HepG2 (cell line): ENCODE data around the gene AGPAT2. TPM values are rescaled to one million over a fixed set of nuclear protein-coding genes. Genes with fewer than 3 reads are reported as not detected.
A peak's percentile ranks its signal among the peaks of the same experiment; 100 is the strongest.

Experiments used
- AGO1 ChIP-seq: fragments of 200-400 bp; formaldehyde crosslinking; IDR thresholded peaks from 2 replicates; pipeline ENCODE4 v1.6.1; 2017; ENCODE audit warnings: mild to moderate bottlenecking, low read depth, low read length, moderate library complexity; ENCODE audit not compliant: poor library complexity, severe bottlenecking
- ARID5B ChIP-seq: IDR thresholded peaks from 2 replicates; pipeline ENCODE4 v1.4.0; 2020; ENCODE audit warnings: mild to moderate bottlenecking, missing genetic modification reagents
- CBX1 ChIP-seq: IDR thresholded peaks from one replicate; pipeline ENCODE4 v1.6.1; 2016; ENCODE audit warnings: antibody characterized with exemption, low read depth
- GABPA ChIP-seq, 2 experiments: IDR thresholded peaks; 2 replicates each; pipeline ENCODE4 v1.6.1; 2011 to 2016; ENCODE audit warnings: low read depth in 2 of 2, low read length in 1 of 2, missing biosample characterization in 1 of 2, missing genetic modification characterization in 1 of 2
- GABPB1 ChIP-seq: IDR thresholded peaks from 2 replicates; pipeline ENCODE4 v1.6.1; 2016; ENCODE audit warnings: mild to moderate bottlenecking, missing genetic modification reagents, moderate library complexity, missing compliant biosample characterization
- HOXA7 ChIP-seq: sonication (generic); formaldehyde crosslinking; IDR thresholded peaks from 2 replicates; pipeline ENCODE4 v1.8.1; 2022; ENCODE audit warnings: mild to moderate bottlenecking, missing genetic modification reagents, moderate library complexity
- JUN ChIP-seq: sonication (generic); formaldehyde crosslinking; IDR thresholded peaks from 2 replicates; pipeline ENCODE4 v1.4.0; 2020; ENCODE audit warnings: mild to moderate bottlenecking, missing genetic modification reagents
- MAX ChIP-seq: IDR thresholded peaks from 2 replicates; pipeline ENCODE4 v1.6.1; 2012; ENCODE audit warnings: inconsistent platforms
- PHF20 ChIP-seq: sonication (generic); formaldehyde crosslinking; IDR thresholded peaks from 2 replicates; pipeline ENCODE4 v1.5.0; 2020; ENCODE audit warnings: mild to moderate bottlenecking, missing genetic modification reagents
- PITX1 ChIP-seq: sonication (generic); formaldehyde crosslinking; IDR thresholded peaks from 2 replicates; pipeline ENCODE4 v1.5.1; 2020; ENCODE audit warnings: mild to moderate bottlenecking, missing genetic modification reagents
- POLR2G ChIP-seq: fragments of 200-400 bp; formaldehyde crosslinking; IDR thresholded peaks from 2 replicates; pipeline ENCODE4 v1.6.1; 2018; ENCODE audit warnings: mild to moderate bottlenecking, low read depth, low read length, moderate library complexity
- RBFOX2 ChIP-seq: fragments of 200-400 bp; formaldehyde crosslinking; IDR thresholded peaks from 2 replicates; pipeline ENCODE4 v1.6.1; 2017; ENCODE audit warnings: low read depth, mild to moderate bottlenecking, low read length
- RFX3 ChIP-seq: IDR thresholded peaks from 2 replicates; pipeline ENCODE4 v1.6.1; 2016; ENCODE audit warnings: missing biosample characterization, missing genetic modification reagents
- SAP130 ChIP-seq: IDR thresholded peaks from 2 replicates; pipeline ENCODE4 v1.6.1; 2016; ENCODE audit warnings: low read depth
- SKI ChIP-seq: fragments of 450-650 bp; IDR thresholded peaks from one replicate; pipeline ENCODE4 v1.6.1; 2018; ENCODE audit warnings: mild to moderate bottlenecking; ENCODE audit not compliant: partially characterized antibody
- SOX5 ChIP-seq: IDR thresholded peaks from 2 replicates; pipeline ENCODE4 v1.6.1; 2016; ENCODE audit warnings: borderline replicate concordance
- TAF1 ChIP-seq: sonication (generic); formaldehyde crosslinking; IDR thresholded peaks from 2 replicates; pipeline ENCODE4 v1.4.0; 2020; ENCODE audit warnings: missing genetic modification reagents
- TOE1 ChIP-seq: sonication (generic); formaldehyde crosslinking; IDR thresholded peaks from 2 replicates; pipeline ENCODE4 v1.4.0; 2020; ENCODE audit warnings: mild to moderate bottlenecking, missing genetic modification reagents
- ZFP36L1 ChIP-seq: sonication (generic); formaldehyde crosslinking; IDR thresholded peaks from 2 replicates; pipeline ENCODE4 v1.8.0; 2022; ENCODE audit warnings: mild to moderate bottlenecking, missing genetic modification reagents, moderate library complexity
- ZNF18 ChIP-seq: sonication (generic); formaldehyde crosslinking; IDR thresholded peaks from 2 replicates; pipeline ENCODE4 v1.8.0; 2022; ENCODE audit warnings: mild to moderate bottlenecking, missing genetic modification reagents; ENCODE audit not compliant: insufficient replicate concordance
- ZNF543 ChIP-seq: sonication (generic); formaldehyde crosslinking; IDR thresholded peaks from 2 replicates; pipeline ENCODE4 v1.4.0; 2020; ENCODE audit warnings: mild to moderate bottlenecking, missing genetic modification reagents
- ZNF597 ChIP-seq: sonication (generic); formaldehyde crosslinking; IDR thresholded peaks from 2 replicates; pipeline ENCODE4 v1.5.0; 2020; ENCODE audit warnings: missing genetic modification reagents
- ZSCAN31 ChIP-seq: sonication (generic); formaldehyde crosslinking; IDR thresholded peaks from 2 replicates; pipeline ENCODE4 v1.5.0; 2020; ENCODE audit warnings: low read depth, mild to moderate bottlenecking, missing genetic modification reagents
- polyA plus RNA-seq, 8 experiments: library from polyadenylated mRNA; depleted of rRNA in 3 of 8; stranded (reverse) in 7 of 8; unstranded in 1 of 8; fragments of >200 nt; fragmentation: Illumina TruSeq in 4 of 8; extraction: Trizol in 4 of 8; gene quantifications; 2 replicates each; pipeline versions ENCODE4 v1.2.1 to v1.2.3, GENCODE V29; 2011 to 2016; ENCODE audit warnings: low read depth in 4 of 8, missing spikeins in 1 of 8, mixed read lengths in 1 of 8; ENCODE audit not compliant: insufficient read depth in 1 of 8
- total RNA-seq, 5 experiments: library from RNA; depleted of rRNA; stranded (reverse); fragments of >200 nt; fragmentation: Illumina TruSeq; extraction: Trizol; gene quantifications; 2 replicates each; pipeline ENCODE4 v1.2.3, GENCODE V29; 2016; ENCODE audit warnings: low read depth in 1 of 5

The AGPAT2 gene
- total and polyA plus RNA-seq, 2 of the 13 experiments (the other 11 are each of a cell fraction or from before 2014, with no cell fraction given) = 3.9 to 25.8 TPM

- TF ChIP-seq AGO1 (peak; percentile 35), ARID5B (CRISPR knock-in tag) (peak; percentile 45), SOX5 (peak; percentile 32; the same call in 1 of the 2 replicates), SKI (peak; percentile 18), POLR2G (peak; percentile 68), ZNF597 (no peak), MAX (peak; percentile 77), RFX3 (CRISPR knock-in tag) (no peak), TOE1 (CRISPR knock-in tag) (no peak), ZNF543 (CRISPR knock-in tag) (peak; percentile 15; the same call in 1 of the 2 replicates), ZNF18 (CRISPR knock-in tag) (peak; percentile 99), RBFOX2 (peak; percentile 67), ZFP36L1 (CRISPR knock-in tag) (0 out of 2 replicates have a peak, but pooled peaks have one; percentile 66), CBX1 (peak; percentile 43), HOXA7 (CRISPR knock-in tag) (no peak), PHF20 (CRISPR knock-in tag) (peak; percentile 43; the same call in 1 of the 2 replicates), ZSCAN31 (CRISPR knock-in tag) (peak; percentile 63; the same call in 1 of the 2 replicates), GABPB1 (CRISPR knock-in tag) (peak; percentile 56), SAP130 (CRISPR knock-in tag) (peak; percentile 82), TAF1 (CRISPR knock-in tag) (peak; percentile 14; the same call in 1 of the 2 replicates), GABPA (IDR thresholded peaks at IDR 0.05; ENCODE audit: low read depth, low read length) (no peak), GABPA (CRISPR knock-in tag; IDR thresholded peaks at IDR 0.05; ENCODE audit: low read depth) (peak; percentile 59), PITX1 (CRISPR knock-in tag) (peak; percentile 28), JUN (0 out of 2 replicates have a peak, but pooled peaks have one; percentile 38)
Measured at GRCh38 chr9:136644593-136645351, 42.5 kb downstream of the AGPAT2 start (continued).
